ENCODE results near the gene ZNF444.
"Not testable (repeated sequence)": the region's sequence is repeated elsewhere in the genome, so short reads cannot be mapped to it uniquely, and the experiment has no call there.

The ZNF444 gene

GRCh38 chr19:56147307-56147706 is 6.2 kb downstream of the ZNF444 start:
- DNase-seq (ENCODE audit: low read depth) = no peak

GRCh38 chr19:56148096-56148495 is 7.0 kb downstream of the ZNF444 start:
- DNase-seq (ENCODE audit: low read depth) = no peak

GRCh38 chr19:56148955-56149655 is 8.0 kb downstream of the ZNF444 start:
- not testable (repeated sequence) for DNase-seq (ENCODE audit: low read depth)

GRCh38 chr19:56149656-56150038 is 8.6 kb downstream of the ZNF444 start:
- DNase-seq (ENCODE audit: low read depth) = no peak

GRCh38 chr19:56150358-56150757 is 9.3 kb downstream of the ZNF444 start:
- no peak for DNase-seq (ENCODE audit: low read depth)

GRCh38 chr19:56152644-56153043 is 11.6 kb downstream of the ZNF444 start:
- no peak for DNase-seq (ENCODE audit: low read depth)

- no peak for DNase-seq (ENCODE audit: low read depth)
These were observed 12.4 kb downstream of the ZNF444 start for GRCh38 chr19:56153507-56153906.

- DNase-seq (ENCODE audit: low read depth) = no peak
These were observed 14.1 kb downstream of the ZNF444 start for GRCh38 chr19:56155124-56155687.

GRCh38 chr19:56156768-56157167 is 15.7 kb downstream of the ZNF444 start:
- no peak for DNase-seq (ENCODE audit: low read depth)

- no peak for DNase-seq (ENCODE audit: low read depth)
These were observed 17.2 kb downstream of the ZNF444 start for GRCh38 chr19:56158170-56158757.

- DNase-seq (ENCODE audit: low read depth) = no peak
These were observed 18.0 kb downstream of the ZNF444 start for GRCh38 chr19:56159009-56159559.

GRCh38 chr19:56159622-56160271 is 18.7 kb downstream of the ZNF444 start:
- DNase-seq (ENCODE audit: low read depth) = no peak

GRCh38 chr19:56161534-56161933 is 20.4 kb downstream of the ZNF444 start:
- no peak for DNase-seq (ENCODE audit: low read depth)

GRCh38 chr19:56162258-56162657 is 21.2 kb downstream of the ZNF444 start:
- no peak for DNase-seq (ENCODE audit: low read depth)

GRCh38 chr19:56163097-56163496 is 22.0 kb downstream of the ZNF444 start:
- no peak for DNase-seq (ENCODE audit: low read depth)

- DNase-seq (ENCODE audit: low read depth) = no peak
These were observed 26.0 kb downstream of the ZNF444 start for GRCh38 chr19:56167064-56167578.

- no peak for DNase-seq (ENCODE audit: low read depth)
These were observed 29.2 kb downstream of the ZNF444 start for GRCh38 chr19:56170261-56170660.

- no peak for DNase-seq (ENCODE audit: low read depth)
These were observed 33.0 kb downstream of the ZNF444 start for GRCh38 chr19:56174086-56174485.

- no peak for DNase-seq (ENCODE audit: low read depth)
These were observed 33.5 kb downstream of the ZNF444 start for GRCh38 chr19:56174550-56174949.

- not testable (repeated sequence) for DNase-seq (ENCODE audit: low read depth)
These were observed 34.8 kb downstream of the ZNF444 start, which contains the start of gene GALP for GRCh38 chr19:56175861-56176307. Gene GALP (plus strand): TSS chr19:56176008. CDS start chr19:56177109, 1,101 bp downstream.

GRCh38 chr19:56176310-56176709 is 35.2 kb downstream of the ZNF444 start:
- not testable (repeated sequence) for DNase-seq (ENCODE audit: low read depth)

GRCh38 chr19:56176881-56177280 is 35.8 kb downstream of the ZNF444 start:
- DNase-seq (ENCODE audit: low read depth) = no peak
